HL-60 (cell line): Measurements from ENCODE around the gene ZFR2.

Experiments
- DNase-seq, 2 experiments: peaks; one replicate each; pipeline ENCODE4 v3.0.0-alpha.2; 2010 to 2020; ENCODE audit warnings: low read depth in 1 of 2, low spot score in 1 of 2
- H3K27ac ChIP-seq: fragments of 250-450 bp; sonication (Bioruptor Pico); replicated peaks from 2 replicates; pipeline ENCODE4 v1.5.1; 2020; ENCODE audit warnings: mild to moderate bottlenecking, moderate library complexity
- H3K27me3 ChIP-seq: fragments of 250-450 bp; sonication (Bioruptor Pico); 2 replicates; pipeline ENCODE4 v1.5.1; 2021; ENCODE audit warnings: mild to moderate bottlenecking, moderate library complexity; ENCODE audit not compliant: insufficient read depth, poor library complexity, severe bottlenecking
- H3K4me3 ChIP-seq: replicated peaks from 2 replicates; pipeline ENCODE4 v1.5.1; 2011; ENCODE audit warnings: mild to moderate bottlenecking, control low read depth, low read length; ENCODE audit not compliant: insufficient read depth
- GABPA ChIP-seq: IDR thresholded peaks from 2 replicates; pipeline ENCODE4 v1.6.1; 2012; ENCODE audit warnings: low read depth
- POLR2AphosphoS5 ChIP-seq: IDR thresholded peaks from 2 replicates; pipeline ENCODE4 v1.6.1; 2012; ENCODE audit warnings: low read depth
- SPI1 ChIP-seq: IDR thresholded peaks from 2 replicates; pipeline ENCODE4 v1.6.1; 2012; ENCODE audit warnings: low read depth, mild to moderate bottlenecking, borderline replicate concordance
- TF ChIP-seq, protein P1 (sequence below): IDR thresholded peaks from 2 replicates; pipeline ENCODE4 v1.6.1; 2012; ENCODE audit warnings: low read depth; ENCODE audit not compliant: insufficient replicate concordance
- TF ChIP-seq, protein P2 (sequence below): IDR thresholded peaks from one replicate; pipeline ENCODE4 v1.5.1; 2011; ENCODE audit warnings: low read length, control low read depth, inconsistent platforms; ENCODE audit not compliant: insufficient read depth

ZFR2 gene

DNA sequence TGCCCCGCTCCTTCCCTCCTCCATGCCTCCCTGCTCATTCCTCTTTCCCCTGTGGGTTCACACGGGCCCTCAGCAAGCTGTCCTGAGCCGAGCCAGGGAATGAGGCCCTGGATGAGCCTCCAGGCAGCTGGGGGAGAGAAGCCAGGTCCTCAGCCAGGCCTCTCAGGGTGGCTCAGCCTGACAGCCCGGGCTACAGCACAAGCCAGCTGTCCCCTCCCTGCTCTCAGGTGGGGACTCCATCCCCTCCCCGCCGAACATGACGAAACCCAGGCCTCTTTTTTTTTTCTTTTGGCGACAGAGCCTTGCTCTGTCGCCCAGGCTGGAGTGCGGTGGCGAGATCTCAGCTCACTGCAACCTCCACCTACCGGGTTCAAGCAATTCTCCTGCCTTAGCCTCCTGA, 42.7 kb downstream of the ZFR2 start:
- no peak overlapping the region for H3K27ac ChIP-seq
- TF ChIP-seq POLR2AphosphoS5 = no peak
- TF ChIP-seq, protein P1, sequence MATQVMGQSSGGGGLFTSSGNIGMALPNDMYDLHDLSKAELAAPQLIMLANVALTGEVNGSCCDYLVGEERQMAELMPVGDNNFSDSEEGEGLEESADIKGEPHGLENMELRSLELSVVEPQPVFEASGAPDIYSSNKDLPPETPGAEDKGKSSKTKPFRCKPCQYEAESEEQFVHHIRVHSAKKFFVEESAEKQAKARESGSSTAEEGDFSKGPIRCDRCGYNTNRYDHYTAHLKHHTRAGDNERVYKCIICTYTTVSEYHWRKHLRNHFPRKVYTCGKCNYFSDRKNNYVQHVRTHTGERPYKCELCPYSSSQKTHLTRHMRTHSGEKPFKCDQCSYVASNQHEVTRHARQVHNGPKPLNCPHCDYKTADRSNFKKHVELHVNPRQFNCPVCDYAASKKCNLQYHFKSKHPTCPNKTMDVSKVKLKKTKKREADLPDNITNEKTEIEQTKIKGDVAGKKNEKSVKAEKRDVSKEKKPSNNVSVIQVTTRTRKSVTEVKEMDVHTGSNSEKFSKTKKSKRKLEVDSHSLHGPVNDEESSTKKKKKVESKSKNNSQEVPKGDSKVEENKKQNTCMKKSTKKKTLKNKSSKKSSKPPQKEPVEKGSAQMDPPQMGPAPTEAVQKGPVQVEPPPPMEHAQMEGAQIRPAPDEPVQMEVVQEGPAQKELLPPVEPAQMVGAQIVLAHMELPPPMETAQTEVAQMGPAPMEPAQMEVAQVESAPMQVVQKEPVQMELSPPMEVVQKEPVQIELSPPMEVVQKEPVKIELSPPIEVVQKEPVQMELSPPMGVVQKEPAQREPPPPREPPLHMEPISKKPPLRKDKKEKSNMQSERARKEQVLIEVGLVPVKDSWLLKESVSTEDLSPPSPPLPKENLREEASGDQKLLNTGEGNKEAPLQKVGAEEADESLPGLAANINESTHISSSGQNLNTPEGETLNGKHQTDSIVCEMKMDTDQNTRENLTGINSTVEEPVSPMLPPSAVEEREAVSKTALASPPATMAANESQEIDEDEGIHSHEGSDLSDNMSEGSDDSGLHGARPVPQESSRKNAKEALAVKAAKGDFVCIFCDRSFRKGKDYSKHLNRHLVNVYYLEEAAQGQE = no peak
- TF ChIP-seq, protein P2, sequence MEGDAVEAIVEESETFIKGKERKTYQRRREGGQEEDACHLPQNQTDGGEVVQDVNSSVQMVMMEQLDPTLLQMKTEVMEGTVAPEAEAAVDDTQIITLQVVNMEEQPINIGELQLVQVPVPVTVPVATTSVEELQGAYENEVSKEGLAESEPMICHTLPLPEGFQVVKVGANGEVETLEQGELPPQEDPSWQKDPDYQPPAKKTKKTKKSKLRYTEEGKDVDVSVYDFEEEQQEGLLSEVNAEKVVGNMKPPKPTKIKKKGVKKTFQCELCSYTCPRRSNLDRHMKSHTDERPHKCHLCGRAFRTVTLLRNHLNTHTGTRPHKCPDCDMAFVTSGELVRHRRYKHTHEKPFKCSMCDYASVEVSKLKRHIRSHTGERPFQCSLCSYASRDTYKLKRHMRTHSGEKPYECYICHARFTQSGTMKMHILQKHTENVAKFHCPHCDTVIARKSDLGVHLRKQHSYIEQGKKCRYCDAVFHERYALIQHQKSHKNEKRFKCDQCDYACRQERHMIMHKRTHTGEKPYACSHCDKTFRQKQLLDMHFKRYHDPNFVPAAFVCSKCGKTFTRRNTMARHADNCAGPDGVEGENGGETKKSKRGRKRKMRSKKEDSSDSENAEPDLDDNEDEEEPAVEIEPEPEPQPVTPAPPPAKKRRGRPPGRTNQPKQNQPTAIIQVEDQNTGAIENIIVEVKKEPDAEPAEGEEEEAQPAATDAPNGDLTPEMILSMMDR = no peak
- TF ChIP-seq SPI1 = no peak
- no peak for TF ChIP-seq GABPA
- no peak overlapping the region for H3K4me3 ChIP-seq
- peaks cover 6% of the 10 kb centered on the region for H3K27me3 ChIP-seq
- DNase-seq = no peak

DNA sequence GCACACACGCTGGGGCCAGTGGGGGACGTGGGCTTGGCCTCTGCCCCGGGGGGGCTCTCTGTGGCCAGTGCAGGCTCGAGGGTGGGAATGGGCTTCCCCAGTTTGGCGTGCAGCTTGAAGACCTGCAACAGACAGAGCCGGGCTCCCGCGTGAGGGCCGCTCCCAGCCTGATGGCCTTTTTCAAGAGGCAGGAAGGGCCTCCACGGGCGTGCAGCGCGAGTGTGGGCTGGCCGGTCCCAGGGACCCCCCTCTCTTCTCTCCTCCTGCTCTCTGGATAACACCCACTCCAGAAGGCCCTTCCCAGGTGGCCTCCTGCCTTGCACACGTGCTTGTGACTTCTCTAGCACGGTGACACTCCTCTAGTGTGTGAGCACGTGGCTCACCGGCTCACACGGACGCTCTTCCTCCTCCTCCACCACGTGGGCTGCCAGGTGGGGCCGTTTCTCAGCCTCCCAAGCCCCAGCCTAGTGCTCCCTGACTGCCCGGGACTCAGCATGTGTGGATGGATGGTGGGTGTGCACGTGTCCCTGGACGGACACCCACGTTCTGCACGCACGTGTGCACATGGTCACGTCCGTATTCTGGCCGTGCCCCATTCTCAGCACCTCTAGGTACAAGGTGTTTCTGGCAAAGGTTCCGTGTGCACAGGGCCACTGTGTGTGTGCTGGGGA, 43.4 kb downstream of the ZFR2 start:
- no peak for TF ChIP-seq SPI1
- TF ChIP-seq POLR2AphosphoS5 = no peak
- TF ChIP-seq, protein P1 = no peak
- TF ChIP-seq, protein P2 = no peak
- TF ChIP-seq GABPA = no peak
- DNase-seq = no peak
- Histone ChIP-seq H3K4me3 (no peak overlapping the region), H3K27me3 (peaks cover 6% of the 10 kb centered on the region), H3K27ac (no peak overlapping the region)

DNA sequence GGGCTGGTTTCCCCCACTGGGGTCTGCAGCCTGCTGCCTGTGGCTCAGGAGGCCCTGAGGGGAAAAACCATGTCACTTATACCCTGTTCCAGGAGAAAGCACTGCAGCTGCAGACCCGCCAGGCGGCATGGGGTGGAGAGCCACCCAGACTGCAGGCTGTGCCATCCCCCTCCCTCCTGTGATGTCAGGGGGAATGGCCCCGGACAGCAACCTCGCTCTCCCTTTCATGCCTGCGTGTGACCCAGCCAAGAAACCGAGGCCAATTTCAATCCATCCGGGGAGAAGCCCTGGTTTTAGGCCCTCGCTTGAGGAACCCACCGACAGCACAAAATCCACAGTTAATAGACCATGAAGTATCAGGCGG, 45.5 kb downstream of the ZFR2 start:
- Histone ChIP-seq H3K27ac (no peak overlapping the region), H3K27me3 (peaks cover 6% of the 10 kb centered on the region), H3K4me3 (no peak overlapping the region)
- TF ChIP-seq POLR2AphosphoS5 (no peak), SPI1 (no peak), GABPA (no peak)
- TF ChIP-seq, protein P2 = no peak
- TF ChIP-seq, protein P1 = no peak
- DNase-seq = no peak
